COLO829 (cell line): Measurements from ENCODE around the gene BABAM2.
A peak's percentile ranks its signal among the peaks of the same experiment; 100 is the strongest.
"Not testable (repeated sequence)": the region's sequence is repeated elsewhere in the genome, so short reads cannot be mapped to it uniquely, and the experiment has no call there.

Experiments
- DNase-seq: peaks from one replicate; pipeline ENCODE4 v3.0.0; 2012; ENCODE audit warnings: low spot score

BABAM2 gene

DNA sequence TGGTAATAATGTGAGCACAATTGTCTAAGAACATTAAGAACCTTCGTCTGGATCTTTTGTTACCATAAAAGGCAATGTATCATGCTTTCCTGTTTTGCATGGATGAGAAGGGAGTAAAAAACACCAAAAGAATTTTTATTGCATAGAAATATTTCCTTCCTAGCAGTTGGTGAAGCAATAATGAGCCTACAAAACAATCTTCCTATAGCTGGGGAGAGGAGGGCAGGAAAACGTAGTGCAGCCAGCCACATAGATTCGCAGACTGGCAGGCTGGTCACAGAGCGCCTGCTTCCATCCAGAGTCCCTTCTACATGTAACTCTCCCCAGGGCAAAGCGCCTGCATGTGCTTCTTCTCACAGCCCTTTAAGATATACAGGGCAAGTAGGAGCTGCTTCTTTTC lies 190.4 kb downstream of the BABAM2 start:
- no peak for DNase-seq

DNA sequence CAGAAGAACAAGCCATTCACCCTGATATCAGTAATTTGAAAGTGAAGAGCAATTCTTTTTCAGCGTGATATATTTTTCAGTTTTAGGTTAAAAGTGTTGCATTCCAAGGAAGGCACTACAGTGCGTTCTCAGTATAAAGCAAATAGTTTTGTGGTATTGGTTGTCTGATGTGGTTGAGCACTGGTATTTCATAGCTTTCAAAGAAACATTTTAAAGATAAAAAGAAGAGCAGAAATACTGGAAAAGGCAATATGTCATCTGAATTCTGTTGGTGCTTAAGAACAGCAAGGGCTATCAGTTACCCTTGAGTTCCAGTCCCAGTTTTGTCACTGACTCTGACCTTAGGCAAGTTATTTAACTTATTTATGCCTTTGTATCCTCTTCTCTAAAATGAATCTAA lies 191.6 kb downstream of the BABAM2 start:
- peak; percentile 13 for DNase-seq

DNA sequence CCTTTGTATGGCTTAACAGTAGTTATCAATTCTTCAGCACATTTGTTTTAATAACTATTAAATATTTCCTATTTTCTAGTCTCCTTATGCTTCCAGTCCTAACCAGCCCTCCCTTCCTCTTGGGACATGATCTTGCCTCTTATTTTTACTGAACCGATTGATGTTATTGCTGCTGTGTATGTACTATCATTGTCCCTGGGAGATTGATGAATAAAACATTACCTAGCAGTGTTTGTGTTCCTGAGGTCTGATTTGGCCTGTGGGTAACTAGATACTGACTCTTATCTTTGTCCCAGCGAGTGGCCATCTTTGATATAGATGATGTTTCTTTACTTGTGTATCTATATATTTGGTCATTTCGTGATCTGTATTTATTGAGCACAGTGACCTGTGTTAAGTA lies 192.9 kb downstream of the BABAM2 start:
- no peak for DNase-seq

DNA sequence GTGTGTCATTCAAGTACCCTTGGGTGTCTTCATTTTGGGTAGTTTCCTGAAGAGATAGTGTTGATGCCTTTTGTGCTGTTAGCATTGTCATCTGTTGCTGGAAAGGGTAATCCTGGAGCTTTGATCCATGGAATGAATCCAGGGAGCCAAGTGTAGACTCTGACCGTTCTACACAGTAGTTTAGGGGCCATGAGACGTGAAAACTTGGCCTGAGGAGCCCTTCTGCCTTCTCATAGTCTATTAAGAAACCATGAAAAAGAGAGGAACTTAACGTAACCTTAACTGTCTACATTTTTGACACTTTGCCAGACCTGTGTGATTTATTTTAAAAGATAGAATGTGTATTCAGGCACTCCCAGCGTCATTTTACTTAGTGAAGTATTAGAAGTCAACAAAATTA lies 194.0 kb downstream of the BABAM2 start:
- no peak for DNase-seq

DNA sequence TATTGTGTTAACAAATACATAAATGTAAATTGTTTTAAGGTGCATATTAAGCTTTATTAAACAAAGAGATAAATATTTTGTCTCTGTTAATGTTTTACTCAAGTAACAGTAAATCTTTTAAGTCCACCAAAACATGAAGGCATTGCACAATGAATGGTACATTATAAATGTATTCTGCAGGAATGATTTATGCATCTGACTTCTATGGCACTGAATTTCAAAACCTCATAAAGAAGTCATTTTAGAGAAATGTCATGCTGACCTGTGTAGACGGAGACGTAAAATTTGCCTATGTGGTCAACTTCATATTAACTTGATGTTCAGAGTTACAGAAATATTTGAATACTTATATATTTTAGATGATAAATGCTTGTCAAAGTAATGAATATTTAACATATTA lies 194.7 kb downstream of the BABAM2 start:
- DNase-seq, result no peak

DNA sequence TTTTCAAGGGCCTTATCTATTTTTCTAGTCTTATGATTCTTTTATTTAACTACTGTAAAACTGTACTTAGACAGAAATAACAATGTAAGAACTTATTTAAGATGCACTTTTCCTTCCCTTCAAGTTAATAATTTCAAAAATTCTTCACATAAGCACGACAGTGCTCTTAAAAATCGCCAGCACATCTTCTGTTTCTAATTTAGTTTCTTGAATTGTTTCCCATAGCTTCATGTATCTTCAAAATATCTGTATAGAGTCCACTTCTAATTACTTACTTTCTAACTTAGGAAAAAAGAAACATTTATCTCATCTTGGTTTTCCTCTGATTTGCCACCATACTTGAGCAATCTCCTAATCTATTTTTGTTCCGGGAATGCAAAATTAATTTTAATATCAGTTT lies 196.1 kb downstream of the BABAM2 start:
- no peak for DNase-seq

DNA sequence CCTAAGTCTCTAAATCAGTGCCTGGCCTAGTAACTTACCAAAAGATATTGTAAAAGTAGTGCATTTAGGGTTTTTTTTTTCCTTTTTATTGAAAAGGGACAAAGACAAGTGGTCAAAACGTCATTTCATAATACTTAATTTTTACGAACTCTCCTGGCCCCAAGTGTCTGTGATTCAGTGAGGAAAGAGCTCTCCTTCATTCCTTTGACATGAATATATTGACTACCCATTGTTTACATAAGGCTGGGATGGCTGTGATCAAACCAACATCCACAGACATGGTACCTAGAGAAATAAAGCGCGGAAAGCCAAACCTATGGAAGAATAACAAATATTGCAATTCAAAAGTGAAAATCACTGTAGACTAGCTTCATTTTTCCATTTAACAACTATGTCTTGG lies 198.4 kb downstream of the BABAM2 start:
- DNase-seq, result no peak

DNA sequence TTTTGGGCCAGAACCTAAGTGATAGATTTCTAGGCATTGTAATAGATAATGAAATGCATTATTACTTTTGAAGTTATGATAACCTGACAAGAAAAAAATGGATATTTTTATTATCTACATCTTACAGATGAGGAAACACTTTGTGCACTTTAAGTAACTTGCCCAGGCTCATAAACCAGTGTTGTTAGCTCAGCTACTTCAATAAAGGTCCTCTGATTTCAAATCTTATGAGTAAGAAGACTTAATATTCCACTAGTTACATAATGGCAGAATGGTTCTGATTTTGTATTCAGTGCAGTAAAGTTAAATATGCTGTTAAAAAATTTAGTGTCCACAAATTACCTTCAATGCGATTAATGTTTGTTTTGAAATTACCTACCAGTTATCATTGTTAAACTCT lies 199.0 kb downstream of the BABAM2 start:
- DNase-seq, result no peak

DNA sequence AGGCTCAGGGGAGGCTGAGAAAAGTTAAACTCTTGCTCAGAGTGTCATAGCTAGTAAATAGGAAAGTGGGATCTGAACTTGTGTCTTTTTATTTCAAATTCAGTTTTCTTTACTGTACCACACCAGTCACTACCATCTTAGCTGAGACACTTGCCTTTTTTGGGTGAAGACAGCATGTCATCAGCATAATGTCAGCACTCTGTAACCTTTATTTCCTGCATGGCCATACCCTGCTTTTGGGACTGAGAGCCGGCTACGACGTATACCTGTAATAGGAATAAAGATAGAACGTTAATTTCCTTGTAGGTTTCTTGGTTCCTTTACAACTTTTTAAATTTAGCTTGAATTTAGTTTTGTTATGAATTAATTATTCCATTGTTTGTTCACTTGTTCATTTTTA lies 202.8 kb downstream of the BABAM2 start:
- DNase-seq, result no peak

DNA sequence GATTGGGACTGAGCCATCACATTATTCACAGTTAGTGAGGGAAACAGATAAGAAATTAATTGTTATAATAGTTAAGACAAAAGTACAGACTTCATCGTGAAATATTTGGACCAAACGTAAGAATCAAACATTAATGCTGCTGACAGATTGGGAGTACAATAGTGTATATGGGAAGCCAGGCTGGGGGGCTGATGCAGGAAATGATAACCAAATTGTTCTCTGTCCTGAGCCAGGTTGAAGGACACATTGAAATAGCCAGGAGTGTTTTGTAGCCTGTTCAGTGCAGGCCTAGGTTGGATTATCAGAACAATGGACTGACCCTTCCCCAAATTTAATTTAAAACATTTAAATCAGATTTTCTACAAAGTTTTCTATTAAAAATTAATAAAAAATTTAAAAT lies 203.2 kb downstream of the BABAM2 start:
- DNase-seq, result no peak

DNA sequence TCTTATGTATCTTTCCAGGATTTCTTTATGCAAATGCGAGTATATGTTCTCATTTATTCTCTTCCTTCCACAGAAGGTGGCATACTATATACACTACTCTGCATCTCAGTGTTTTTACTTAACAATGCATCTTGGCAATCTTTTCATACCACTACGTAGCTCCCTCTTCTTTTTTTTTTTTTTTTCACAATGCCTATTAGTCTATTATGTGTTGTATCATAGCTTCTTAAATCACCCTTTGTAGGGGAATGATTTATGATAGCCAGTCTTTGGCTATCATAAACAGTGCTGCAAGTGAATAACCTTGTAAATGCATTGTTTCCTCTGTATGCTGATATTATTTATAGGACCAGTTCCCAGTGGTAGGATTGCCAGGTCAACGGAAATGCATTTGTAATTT lies 204.2 kb downstream of the BABAM2 start:
- no peak for DNase-seq

DNA sequence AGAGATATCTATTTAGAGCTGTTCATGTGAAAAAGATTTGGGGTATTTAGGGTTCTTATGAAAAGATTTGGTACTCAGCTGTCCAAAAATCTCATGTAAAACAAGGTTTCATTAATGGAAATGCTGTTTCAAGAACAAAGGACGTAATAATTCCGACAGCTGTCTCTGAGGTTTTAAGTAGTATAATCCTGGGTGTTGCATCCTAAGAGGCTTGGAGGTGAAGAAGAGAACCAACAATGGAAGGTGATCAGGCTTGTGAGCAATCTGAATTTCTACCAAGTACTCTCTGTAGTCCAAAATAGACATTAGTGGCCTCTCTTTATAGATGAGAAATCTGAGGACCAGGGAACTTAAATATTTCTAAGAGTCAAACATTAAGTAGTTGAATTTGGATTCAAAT lies 205.1 kb downstream of the BABAM2 start:
- DNase-seq, result no peak

DNA sequence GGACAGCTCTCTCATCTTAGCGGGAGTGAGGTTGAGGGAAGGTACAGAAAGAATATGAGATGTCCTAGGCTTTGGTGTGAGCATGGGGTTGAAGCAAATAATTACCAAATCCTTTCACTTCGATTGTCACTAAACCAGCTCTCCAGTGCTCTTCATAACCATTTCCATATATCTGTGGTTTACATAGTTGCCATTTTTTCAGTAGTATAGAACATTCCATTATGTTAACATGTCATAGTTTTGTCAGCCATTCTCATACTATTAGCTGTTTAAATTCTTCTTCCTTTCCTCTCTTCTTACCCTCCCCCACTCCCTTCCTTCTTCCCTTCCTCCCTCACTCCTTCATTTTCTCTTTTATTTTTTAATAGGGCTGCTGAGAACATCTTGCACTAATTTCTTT lies 205.9 kb downstream of the BABAM2 start:
- no peak for DNase-seq

DNA sequence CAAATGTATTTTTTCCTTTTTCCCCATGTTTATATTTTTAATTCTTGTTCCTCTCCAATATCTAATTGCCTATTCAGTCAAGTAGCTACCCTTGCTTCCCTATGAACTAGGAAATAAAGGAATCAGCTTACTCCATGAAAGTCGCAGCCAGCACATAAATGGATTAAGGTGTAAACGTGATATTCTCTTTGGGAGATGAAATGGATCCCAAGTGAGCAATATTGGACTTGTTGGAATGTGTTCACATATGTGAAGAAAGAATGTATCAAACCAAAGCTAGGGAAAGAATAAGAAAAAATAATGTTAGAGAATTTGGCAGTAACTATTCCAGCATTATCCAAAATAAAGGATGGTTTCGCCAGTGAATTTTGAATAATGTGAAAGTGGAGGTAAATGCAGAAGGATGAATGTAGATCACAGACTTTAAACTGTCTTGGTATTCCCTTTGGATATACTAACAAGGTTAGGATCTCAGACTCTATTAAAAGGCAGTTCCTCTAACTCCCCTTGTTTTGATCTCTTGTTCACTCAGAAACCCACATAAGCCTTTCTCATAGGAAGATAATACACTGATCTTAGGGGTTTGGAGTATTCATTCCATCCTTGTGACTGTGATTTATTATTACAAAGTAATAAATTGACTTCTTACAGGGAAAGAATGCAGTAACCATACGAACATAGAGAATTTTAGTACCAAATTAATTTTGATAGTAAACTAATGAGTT lies 208.1 kb downstream of the BABAM2 start:
- no peak for DNase-seq

DNA sequence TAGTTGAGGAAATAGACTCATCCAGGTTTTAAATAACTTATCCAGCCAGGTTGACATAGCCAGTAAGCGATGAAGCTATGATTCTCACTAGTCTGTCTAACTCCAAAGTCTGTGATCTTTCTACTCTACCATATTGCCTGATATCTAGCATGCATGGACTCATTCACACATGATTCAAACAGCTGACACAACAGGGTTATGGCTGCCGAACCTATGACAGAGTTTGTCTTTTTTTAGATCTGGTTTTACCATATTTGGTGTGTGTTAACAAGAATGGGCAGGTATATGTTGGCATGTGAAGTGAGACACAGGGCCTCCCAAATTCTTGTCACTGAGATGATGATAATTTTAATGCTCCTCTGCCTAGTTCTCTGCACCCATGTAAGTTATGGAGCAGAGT lies 210.6 kb downstream of the BABAM2 start:
- no peak for DNase-seq

DNA sequence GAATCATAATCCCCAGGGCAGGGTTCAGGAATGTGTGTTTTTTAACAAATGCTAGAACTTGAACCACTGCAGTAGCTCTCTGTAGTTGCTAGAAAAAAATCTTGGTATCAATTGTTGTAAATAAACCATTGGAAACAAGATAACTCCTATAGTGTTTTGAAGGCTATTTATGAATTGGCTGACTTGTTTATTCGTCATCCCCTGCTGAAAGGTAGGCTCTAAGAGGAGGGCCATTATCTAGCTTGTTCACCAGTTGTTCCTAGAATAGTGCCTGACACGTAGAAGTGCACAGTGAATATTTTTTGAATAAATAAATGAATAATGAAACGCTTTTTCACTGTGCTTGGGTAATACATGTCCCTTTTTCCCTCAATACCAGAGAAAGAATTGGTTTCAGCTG lies 211.4 kb downstream of the BABAM2 start:
- DNase-seq, result no peak

DNA sequence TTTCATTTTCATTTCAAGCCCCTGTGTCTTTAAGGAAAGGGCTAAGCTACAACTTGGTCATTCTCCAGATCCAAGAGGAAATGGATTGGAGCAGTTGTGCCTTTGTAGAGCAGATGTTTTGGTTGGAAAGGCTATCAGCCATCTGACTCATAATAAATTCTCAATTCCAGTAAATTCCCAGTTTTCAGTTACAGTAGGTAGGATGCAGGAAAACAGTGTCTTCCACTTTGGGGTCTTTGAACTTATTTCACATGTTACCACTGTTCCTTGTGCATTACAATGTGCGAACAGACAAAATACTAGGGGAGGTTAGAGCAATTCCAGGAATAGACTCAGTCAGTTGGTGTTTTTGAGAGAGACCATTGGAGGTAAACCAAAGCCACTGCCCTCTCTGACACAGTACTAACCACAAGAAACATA lies 211.9 kb downstream of the BABAM2 start:
- no peak for DNase-seq

DNA sequence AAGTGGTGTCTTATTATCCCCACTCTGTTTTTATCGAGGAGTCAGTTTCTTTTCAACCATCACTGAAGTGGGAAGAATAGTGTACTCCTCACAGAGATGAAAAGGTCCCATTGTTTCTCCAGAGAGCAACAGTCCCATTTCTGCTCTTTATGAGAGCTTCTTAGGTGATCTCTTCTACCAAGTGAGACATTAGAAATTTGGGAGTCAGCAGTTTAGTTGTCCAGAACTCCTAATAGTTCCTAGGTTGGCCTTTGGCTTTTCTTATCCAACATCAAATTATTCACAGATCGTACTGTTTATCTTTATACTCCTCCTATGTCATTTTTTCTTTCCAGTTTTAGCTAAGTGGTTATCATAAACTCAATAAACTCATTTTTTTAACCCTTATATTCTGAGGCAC lies 213.1 kb downstream of the BABAM2 start:
- no peak for DNase-seq

DNA sequence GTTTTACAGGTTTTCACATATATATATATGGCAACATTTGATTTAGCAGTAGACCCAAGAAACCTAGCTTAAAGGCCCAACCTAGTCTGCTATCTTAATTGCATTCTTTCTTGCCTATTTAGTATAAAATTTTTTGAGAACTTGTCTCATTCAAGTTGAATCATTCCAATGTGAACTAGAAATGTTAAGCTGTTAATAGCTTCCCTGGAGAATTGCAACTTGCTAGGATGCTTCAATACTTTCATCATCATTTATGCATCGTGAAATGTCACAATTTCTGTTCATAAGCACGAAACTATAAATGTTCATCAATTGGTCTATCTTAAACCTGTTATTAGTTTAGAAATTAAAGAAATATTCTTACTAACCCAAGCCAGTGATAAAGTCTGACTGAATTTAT lies 217.6 kb downstream of the BABAM2 start:
- DNase-seq, result no peak

DNA sequence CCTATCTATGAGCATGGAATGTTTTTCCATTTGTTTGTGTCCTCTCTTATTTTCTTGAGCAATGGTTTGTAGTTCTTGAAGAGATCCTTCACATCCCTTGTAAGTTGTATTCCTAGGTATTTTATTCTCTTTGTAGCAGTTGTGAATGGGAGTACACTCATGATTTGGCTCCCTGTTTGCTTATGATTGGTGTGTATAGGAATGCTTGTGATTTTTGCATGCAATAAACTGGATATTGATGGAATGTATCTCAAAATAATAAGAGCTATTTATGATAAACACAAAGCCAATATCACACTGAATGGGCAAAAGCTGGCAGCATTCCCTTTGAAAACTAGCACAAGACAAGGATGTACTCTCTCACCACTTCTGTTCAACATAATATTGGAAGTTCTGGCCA lies 223.2 kb downstream of the BABAM2 start:
- DNase-seq, result not testable (repeated sequence)

DNA sequence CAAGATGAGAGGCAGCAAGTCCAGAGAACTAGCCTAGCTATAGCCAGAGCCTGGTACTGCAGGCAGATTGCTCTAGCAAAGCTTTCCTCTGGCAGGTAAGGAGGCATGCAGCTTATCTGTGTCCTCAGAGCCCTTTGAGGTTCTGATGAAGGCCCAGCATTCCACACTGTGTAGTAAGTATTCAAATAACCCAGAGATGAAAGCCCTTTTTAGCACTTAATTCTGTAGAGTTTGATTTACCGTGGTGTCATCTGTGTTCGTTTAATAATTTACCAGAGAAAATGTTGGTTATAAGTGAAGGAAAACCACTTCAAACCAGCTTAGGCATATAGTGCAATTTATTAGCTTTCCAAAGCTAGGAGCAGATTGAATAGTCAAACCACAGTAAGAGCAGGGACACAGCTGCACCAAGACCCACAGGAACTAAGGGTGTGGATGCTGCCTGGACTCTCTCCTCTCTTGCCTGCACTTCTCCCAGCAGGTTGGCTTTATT lies 226.6 kb downstream of the BABAM2 start:
- no peak for DNase-seq

DNA sequence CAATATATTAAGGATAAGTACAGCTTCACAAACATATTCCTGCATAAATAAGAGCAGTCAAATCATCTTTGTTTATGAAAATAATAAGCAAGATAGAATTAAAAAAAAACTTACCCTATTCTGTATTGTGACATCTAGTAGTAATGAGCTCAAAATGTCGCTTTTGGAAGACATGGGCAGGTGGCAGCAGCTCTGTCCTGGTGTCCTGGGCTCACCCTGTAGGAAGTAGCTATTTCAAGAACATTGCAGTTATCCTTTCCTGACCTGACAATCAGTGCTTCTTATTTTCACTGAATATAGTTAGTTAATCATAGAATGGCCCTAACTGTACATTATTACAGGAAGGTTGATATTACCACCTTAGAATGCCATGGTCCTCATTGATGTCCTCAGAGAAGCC lies 229.1 kb downstream of the BABAM2 start:
- DNase-seq, result no peak

DNA sequence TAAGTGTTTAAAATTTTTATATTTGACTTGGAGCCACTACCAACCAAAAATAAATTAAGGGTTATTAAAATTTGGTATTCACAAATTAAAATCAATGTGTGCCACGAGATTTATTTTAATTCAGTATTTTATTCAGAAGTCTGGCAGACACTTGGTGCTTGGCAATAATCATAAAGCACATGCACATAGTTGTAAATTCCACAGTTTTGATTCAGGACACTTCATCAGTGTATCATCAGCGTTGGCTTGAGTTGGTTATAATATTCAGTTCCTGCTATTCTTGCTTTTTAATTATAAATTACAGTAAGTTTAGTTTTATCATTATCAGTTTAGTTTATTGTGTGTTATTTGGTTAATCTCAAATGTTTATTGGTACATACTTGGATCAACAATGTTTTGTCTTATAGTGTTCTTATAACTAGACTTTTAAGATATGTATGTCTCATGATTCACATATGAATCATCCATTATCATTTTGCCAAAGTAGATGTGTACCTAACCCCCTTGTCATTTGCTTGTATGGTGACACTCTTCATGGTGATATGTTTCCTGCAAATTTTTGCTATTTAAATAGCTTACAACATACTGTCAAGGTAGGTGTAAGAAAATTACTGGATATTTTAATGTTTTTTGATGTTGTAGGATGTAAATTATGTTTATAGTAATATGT lies 237.9 kb downstream of the BABAM2 start:
- DNase-seq, result no peak
